Glutamatergic neuron (in vitro differentiated cells): ENCODE data around the gene PPM1M. TPM values are rescaled to one million over a fixed set of nuclear protein-coding genes. Genes with fewer than 3 reads are reported as not detected.

ENCODE experiments used
- DNase-seq: peaks from one replicate; pipeline ENCODE4 v3.0.0; 2022
- H3K27ac Mint-ChIP-seq: one replicate; pipeline ENCODE4 v1.8.0; 2020; ENCODE audit warnings: mild to moderate bottlenecking, mixed read lengths, inconsistent platforms; ENCODE audit not compliant: unreplicated experiment
- H3K27me3 Mint-ChIP-seq: one replicate; pipeline ENCODE4 v1.8.0; 2020; ENCODE audit warnings: mild to moderate bottlenecking, moderate library complexity, mixed read lengths, inconsistent platforms; ENCODE audit not compliant: unreplicated experiment
- H3K36me3 Mint-ChIP-seq: one replicate; pipeline ENCODE4 v1.8.0; 2020; ENCODE audit warnings: mild to moderate bottlenecking, mixed read lengths, inconsistent platforms; ENCODE audit not compliant: unreplicated experiment
- H3K4me1 Mint-ChIP-seq: one replicate; pipeline ENCODE4 v1.8.0; 2020; ENCODE audit warnings: mild to moderate bottlenecking, low read depth, mixed read lengths, inconsistent platforms; ENCODE audit not compliant: unreplicated experiment
- H3K4me3 Mint-ChIP-seq: one replicate; pipeline ENCODE4 v1.8.0; 2020; ENCODE audit warnings: mild to moderate bottlenecking, mixed read lengths, inconsistent platforms; ENCODE audit not compliant: unreplicated experiment
- H3K9me3 Mint-ChIP-seq: one replicate; pipeline ENCODE4 v1.8.0; 2020; ENCODE audit warnings: mild to moderate bottlenecking, moderate library complexity, mixed read lengths, inconsistent platforms; ENCODE audit not compliant: unreplicated experiment
- CTCF ChIP-seq: fragments of 200-600 bp; sonication (generic); IDR thresholded peaks from one replicate; pipeline ENCODE4 v1.5.0; 2021; ENCODE audit not compliant: partially characterized antibody, unreplicated experiment
- total RNA-seq: library from RNA; stranded (reverse); fragmentation: NEBNext Ultra II Directional; extraction: Animal tissue kit (Norgen Biotek cat#: 25700); gene quantifications from one replicate; pipeline ENCODE4 v1.2.1, GENCODE V29; 2021; ENCODE audit not compliant: unreplicated experiment

PPM1M gene
- total RNA-seq, 1 donor from 2014 or later, result 7.8 TPM

GRCh38 chr3:52203701-52204100, 41.9 kb upstream of the PPM1M start:
- no peaks in the 10 kb centered on the region for H3K9me3 Mint-ChIP-seq
- H3K36me3 Mint-ChIP-seq, result no peaks in the 10 kb centered on the region

DNA sequence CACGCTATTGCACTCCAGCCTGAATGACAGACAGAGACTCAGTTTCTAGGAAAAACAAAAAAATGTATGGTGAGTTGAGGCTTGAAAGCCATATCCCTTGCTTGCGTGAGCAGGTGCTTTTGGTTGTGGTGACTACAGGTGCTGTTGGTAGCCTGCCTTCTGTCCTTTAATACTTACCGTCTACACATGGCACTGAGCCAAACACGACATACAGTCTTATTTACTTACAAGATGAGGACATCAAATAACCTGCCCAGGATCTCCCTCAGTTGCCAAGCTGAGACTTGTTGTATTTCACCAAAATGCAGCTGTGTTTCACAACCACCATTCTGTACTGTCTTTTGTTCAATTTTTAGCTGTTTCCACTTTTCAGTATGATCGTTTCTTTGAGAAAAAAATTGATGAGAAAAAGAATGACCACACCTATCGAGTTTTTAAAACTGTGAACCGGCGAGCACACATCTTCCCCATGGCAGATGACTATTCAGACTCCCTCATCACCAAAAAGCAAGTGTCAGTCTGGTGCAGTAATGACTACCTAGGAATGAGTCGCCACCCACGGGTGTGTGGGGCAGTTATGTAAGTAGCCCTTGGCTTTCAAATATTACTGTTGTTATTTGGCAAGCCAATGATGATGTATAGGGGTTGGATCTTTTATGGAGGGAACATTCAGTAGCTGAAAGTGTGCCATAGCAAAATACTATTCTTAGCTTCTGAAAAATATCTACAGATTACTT, 41.1 kb upstream of the PPM1M start:
- no peaks in the 10 kb centered on the region for H3K4me1 Mint-ChIP-seq
- H3K36me3 Mint-ChIP-seq, result no peaks in the 10 kb centered on the region
- no peaks in the 10 kb centered on the region for H3K9me3 Mint-ChIP-seq
- no peak for TF ChIP-seq CTCF
- H3K27ac Mint-ChIP-seq, result no peak overlapping the region
- no peak for DNase-seq
- H3K4me3 Mint-ChIP-seq, result no peak overlapping the region
- peaks cover 4% of the 10 kb centered on the region for H3K27me3 Mint-ChIP-seq

More at GRCh38 chr3:52203701-52204100, 41.9 kb upstream of the PPM1M start:
- no peak for DNase-seq
- Mint-ChIP-seq H3K4me1 (peaks cover 6% of the 10 kb centered on the region), H3K4me3 (no peak overlapping the region), H3K27me3 (peaks cover 4% of the 10 kb centered on the region), H3K27ac (no peak overlapping the region)
- TF ChIP-seq CTCF, result no peak

DNA sequence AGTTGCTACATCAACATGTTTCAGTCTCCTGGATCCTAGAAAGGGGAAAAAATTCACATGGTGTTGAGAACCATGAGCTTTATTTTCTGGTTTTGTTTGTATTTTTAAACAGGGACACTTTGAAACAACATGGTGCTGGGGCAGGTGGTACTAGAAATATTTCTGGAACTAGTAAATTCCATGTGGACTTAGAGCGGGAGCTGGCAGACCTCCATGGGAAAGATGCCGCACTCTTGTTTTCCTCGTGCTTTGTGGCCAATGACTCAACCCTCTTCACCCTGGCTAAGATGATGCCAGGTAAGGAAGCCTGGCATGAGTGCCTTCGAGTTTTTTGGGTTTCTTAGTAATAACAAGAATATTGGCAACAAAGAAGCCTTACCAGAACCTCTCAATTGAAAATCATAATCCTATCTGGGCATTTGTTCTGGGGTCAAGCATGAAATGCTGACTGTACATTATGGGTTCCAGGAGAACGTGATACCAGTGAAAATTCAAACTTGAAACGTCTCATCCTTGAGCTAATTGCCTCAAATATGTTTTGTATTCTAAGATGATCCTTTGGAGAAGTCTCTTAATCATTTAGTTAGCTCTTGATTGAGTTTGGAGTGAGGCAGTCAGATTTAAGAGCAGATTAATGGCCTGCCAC, 39.7 kb upstream of the PPM1M start:
- TF ChIP-seq CTCF, result no peak
- H3K27ac Mint-ChIP-seq, result no peak overlapping the region
- no peak overlapping the region for H3K4me3 Mint-ChIP-seq
- DNase-seq, result no peak
- no peaks in the 10 kb centered on the region for H3K4me1 Mint-ChIP-seq
- no peaks in the 10 kb centered on the region for H3K9me3 Mint-ChIP-seq
- peaks cover 4% of the 10 kb centered on the region for H3K27me3 Mint-ChIP-seq
- H3K36me3 Mint-ChIP-seq, result no peaks in the 10 kb centered on the region

- no peaks in the 10 kb centered on the region for H3K36me3 Mint-ChIP-seq
Observed at GRCh38 chr3:52208556-52208955, 37.0 kb upstream of the PPM1M start.

More at GRCh38 chr3:52208556-52208955, 37.0 kb upstream of the PPM1M start:
- H3K27ac Mint-ChIP-seq, result no peak overlapping the region
- H3K4me3 Mint-ChIP-seq, result no peak overlapping the region
- no peaks in the 10 kb centered on the region for H3K4me1 Mint-ChIP-seq
- no peak for DNase-seq
- H3K9me3 Mint-ChIP-seq, result peaks cover 1% of the 10 kb centered on the region
- TF ChIP-seq CTCF, result no peak
- H3K27me3 Mint-ChIP-seq, result peaks cover 2% of the 10 kb centered on the region
